ENCODE data around the gene PARP16.

The PARP16 gene

DNA sequence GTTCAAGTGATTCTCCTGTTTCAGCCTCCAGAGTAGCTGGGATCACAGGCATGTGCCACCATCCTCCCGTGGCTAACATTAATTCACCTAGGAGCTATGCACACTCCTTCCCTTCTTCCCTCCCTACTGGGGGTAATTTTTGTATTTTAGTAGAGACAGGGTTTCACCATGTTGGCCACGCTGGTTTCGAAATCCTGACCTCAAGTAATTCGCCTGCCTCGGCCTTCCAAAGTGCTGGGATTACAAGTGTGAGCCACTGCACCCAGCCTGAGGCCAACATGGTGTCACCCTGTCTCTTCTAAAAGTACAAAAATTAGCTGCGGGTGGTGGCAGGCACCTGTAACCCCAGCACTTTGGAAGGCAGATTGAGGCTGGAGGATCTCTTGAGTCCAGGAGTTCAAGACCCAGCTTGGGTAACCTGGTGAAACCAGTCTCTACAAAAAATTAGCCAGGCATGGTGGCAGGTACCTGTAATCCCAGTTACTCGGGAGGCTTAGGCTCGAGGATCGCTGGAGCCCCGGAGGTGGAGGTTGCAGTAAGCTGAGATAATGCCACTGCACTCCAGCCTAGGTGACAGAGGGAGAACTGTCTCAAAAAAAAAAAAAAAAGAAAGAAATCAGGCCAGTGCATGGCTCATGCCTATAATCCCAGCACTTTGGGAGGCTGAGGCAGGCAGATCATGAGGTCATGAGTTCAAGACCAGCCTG, 23.9 kb upstream of the PARP16 start:
- no peak for DNase-seq

DNA sequence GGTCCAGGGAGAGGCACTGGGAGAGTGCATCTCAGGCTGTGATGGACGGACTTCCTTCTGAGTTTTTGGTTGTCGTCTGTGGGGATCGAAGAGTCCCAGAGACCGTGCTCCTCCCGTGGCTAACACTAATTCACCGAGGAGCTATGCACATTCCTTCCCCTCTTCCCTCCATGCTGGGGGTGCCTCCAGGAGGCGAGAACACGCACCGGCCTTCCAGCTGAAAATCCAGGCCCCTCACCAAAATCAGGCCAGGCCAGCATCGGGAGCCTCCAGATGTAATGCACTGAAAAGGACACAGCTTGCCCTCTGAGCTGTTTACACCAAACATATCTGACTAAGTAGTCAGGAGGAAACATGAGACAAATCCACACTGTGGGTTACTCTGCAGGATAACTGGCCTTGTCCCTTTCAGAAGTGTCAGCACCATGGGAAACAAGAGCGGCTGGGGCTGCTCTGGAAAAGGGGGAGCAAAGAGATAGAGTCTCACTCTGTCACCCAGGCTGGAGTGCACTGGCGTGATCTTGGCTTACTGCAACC, 23.3 kb upstream of the PARP16 start:
- DNase-seq = no peak

DNA sequence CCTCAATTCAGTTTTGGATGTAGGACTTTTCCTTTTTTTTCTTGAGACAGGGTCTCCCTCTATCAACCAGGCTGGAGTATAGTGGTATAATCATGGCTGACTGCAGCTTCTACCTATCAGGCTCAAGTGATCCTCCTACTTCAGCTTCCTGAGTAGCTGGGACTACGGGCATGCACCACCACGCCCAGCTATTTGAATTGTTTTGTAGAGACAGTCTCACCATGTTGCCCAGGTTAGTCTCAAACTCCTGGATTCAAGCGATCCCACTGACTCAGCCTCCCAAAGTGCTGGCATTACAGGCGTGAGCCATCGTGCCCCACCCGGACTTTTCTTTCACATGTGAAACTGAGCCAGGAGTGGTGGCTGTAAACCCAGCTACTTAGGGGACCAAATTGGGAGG, 21.3 kb upstream of the PARP16 start:
- no peak for DNase-seq

DNA sequence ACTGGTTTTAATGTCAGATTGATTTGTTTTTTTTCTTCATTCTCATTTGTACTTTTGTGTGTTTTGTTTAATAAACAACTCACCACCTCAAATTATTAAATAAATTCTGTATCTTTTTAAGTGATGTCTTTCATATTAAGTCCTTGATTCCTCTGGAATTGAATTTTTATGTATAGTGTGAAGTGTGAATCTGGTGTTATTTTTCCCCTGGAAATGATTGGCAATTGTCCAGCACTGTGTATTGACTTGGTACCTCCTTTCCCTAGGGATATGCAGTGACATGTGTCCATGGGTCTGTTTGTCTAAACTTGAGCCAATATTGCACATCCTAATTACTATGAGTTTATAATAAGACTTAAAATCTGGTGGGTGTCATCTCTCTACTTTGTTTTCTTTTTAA, 19.9 kb upstream of the PARP16 start:
- DNase-seq = no peak

DNA sequence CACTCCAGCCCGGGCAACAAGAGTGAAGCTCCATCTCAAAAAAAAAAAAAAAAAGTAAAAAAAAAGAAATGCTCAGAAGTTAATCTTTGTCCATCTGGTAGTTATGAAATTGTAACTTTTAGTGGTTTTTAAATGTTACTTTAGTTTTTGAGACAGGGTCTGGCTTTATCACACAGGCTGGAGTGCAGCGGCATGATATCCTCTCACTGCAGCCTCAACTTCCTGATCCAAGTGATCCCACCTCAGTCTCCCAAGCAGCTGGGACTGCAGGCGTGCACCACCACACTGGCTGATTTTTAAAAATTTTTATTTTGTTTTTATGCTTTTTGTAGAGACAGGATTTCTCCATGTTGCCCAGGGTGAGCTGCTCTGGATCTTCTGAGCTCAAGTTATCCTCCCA, 19.1 kb upstream of the PARP16 start:
- no peak for DNase-seq

DNA sequence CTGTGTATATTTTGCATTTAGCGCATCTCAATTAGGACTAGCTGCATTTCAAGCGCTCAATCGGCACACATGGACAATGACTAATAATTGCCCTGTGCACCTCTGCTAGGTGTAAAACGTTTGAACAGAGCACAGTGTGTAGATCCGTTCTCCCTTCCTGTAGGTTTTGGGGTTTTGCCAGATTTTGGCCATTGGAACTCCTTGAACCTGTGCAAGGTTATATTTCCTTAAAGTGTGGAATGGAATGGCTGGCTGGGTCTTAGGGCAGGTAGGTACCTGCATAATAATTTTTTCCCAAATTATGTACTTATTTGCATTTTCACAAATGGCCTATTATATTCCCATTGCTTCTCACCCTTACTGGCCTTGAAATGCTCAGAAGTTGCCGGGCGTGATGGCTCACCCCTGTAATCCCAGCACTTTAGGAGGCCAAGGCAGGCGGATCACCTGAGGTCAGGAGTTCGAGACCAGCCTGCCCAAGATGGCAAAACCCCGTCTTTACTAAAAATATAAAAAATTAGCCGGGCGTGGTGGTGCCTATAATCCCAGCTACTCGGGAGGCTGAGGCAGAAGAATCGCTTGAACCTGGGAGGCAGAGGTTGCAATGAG, 18.6 kb upstream of the PARP16 start:
- DNase-seq = no peak

DNA sequence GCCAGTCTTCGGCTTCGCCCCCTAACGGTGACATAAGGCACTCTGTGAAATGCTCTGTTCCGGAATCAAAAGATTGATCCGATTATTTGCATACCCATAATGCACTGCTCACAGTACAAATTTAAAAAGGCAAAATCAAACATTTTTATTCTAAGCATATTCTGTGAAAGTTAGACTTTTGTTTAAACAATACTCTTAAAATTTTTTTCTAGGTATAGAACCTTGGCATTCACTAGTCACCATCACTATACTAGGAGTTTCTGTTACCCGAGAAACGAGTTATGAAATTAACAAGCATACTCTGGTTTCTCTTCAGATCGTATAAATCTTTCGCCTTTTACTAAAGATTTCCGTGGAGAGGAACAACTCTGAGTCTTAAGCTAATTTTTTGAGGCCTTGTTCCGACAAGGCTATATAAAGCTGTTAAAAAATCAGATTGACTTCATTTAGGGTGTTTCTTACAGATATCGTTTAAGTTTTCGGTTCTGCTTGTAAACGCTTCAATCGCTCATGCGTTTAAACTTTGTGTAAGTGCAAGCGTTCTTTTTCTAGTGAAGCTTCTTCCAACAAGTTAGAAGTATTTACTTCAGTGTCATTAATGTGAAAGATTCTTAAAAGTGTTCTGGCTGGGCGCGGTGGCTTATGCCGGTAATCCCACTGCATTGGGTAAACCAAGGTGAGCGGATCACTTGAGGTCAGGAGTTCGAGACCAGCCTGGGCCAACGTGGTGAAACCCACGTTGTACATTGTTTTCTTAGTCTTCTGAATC, 17.9 kb upstream of the PARP16 start, which contains the start of gene RNU5B-1:
RNU5B-1 (plus strand) TSS at position 297 of the 769 bp plus-strand sequence.
- DNase-seq = peak; percentile 78

DNA sequence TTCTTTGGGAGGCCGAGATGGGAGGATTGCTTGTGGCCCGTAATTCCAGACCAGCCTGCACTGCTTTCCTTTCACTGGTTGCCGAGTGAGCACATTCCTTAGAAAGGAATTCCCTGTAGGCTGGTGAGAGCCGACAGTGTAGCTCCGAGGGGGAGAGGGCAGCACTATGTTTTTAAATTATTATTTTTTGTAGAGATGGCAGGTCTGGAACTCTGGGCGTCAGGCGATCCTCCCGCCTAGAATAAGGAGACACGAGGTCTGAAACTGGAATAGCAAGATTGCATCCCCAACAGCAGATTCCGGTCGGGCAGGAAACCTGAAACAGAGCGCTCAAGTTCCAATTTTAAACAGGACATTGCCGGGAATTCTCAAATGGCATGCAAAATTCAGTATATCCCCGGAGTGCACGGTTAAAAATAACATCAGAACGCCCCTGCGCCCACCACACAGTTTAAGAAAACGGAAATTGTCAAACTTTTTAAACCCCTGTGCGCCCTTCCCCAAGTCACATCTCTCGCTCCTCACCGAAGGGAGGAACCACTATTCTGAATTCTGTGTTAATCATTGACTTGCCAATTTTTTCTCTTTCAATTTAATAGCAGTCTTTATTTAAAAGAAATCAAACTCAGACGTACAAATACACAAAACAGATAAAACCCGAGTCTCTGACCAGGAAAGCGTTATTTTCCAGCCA, 17.2 kb upstream of the PARP16 start:
- DNase-seq = no peak

DNA sequence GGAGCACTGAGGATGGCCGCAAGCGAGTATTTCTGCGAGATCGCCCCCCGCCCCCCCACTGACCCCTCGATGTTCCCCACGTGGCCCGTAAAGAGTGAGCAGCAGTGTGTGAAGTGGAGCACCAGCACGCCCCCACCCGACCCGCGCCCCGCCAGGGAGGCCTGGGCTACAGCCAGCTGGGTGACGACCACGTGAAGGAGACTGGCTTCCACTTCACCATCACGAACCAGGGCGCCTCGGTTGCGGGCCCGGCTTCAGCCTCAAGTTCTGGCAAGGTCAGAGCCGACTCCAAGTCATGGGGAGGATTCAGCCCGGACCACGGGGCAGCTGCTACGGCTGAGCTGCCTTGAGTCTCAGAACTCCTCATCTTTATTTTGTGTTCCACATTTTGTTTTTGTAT, 15.4 kb upstream of the PARP16 start:
- DNase-seq = no peak

DNA sequence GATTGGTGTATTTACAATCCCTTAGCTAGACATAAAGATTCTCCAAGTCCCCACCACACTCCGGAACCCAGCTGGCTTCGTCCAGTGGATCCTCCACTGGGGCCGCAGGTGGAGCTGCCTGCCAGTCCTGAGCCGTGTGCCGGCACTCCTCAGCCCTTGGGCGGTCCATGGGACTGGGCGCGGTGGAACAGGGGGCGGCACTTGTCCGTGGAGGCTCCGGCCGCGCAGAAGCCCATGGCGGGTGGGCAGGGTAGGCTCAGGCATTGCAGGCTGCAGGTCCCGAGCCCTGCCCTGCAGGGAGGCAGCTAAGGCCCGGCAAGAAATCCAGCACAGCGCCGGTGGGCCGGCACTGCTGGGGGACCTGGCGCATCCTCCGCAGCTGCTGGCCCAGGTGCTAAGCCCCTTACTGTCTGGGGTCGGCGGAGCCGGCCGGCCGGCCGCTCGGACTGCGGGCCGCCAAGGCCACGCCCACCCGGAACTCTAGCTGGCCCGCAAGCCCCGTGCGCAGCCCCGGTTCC, 14.3 kb upstream of the PARP16 start:
- no peak for DNase-seq

DNA sequence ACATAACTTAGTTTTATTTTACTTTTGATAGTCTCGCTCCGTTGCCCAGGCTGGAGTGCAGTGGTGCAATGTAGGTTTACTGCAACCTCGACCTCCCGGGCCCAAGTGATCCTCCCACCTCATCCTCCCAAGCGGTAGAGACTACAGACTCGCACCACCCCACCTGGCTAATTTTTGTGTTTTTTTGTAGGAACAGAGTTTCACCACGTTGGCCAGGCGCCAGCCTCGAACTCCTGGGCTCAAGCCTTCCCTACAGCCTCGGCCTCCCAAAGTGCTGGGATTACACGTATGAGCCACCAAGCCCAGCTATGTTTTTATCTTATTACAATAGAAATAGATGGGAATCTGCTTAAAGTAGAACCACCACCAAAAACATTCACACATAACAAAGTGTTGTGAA, 12.0 kb upstream of the PARP16 start:
- DNase-seq = no peak

DNA sequence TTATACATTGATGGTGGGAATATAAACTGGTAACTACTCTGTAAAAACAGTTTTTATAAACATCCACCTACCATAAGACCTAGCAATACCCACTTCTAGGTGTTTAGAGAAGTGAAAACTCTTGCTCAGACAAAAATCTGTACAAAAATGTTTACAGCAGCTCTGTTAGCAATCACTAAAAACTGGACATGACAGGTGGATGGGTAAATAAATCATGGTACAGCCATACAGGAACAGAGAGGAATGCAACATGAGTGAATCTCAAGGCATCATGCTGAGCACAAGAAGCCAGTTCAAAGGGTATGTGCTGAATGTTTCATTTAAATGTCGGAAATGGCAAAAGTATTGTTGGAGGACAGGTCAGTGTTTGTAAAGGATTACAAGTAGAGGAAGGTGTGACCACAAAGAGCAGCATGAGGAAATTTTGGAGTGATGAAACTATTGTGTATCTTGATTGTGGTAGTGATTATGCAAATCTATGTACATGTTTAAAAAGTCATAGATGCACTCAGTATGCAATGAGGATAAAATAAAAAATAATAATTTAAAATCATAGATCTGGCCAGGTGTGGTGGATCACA, 6.3 kb upstream of the PARP16 start:
- no peak for DNase-seq

DNA sequence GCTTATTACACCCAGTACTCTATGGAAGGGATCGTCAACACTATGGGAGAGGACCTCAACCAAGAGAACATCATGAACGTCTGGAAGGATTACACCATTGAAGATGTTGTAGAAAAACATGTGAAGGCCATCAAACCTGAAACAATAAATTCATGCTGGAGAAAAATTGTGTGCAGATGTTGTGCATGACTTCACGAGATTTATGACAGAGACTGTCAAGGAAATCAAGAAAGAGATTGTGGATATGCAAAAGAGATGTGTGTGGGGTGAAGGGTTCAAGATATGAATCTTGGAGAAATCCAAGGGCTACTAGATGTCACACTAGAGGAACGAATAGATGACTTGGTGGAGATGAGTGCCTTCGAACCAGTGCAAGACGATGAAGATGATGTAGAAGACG, 3.5 kb upstream of the PARP16 start:
- DNase-seq = no peak

DNA sequence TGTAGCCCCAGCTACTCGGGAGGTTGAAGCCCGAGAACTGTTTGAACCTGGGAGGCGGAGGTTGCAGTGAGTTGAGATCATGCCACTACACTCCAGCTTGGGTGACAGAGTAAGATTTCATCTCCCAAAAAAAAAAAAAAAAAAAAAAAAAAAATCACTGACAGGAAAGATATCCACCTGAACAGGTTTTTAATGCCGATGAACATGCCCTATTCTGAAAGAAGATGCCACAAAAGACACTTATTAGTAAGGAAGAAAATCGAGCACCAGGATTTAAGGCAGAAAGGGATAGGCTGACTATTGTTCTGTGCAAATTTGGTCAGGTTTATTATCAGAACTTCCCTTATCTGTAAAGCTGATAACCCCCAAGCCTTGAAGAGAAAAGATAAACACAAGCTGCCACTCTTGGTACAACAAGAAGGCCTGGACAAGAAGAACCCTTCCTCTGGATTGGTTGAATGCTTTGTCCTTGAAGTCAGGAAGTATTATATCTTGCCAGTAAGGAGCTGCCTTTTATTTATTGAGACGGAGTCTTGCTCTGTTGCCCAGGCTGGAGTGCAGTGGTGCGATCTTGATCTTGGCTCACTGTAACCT, 2.7 kb upstream of the PARP16 start:
- no peak for DNase-seq

DNA sequence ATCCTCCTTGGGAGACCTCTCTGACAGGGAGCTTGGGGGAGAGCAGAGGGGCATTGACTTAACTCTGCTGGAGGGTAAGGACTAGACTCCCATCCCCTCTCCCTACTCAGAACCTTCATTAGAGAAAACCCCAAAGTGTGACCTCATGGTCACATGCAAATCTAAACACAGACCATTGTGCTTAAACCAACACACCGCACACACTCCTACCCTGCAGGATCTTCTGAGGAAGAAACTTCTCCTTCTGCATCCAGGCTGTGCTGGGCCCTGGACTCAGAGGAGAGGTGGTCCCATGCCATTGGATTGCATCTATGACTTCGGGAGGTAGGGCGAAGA, 805 bp upstream of the PARP16 start:
- no peak for DNase-seq

DNA sequence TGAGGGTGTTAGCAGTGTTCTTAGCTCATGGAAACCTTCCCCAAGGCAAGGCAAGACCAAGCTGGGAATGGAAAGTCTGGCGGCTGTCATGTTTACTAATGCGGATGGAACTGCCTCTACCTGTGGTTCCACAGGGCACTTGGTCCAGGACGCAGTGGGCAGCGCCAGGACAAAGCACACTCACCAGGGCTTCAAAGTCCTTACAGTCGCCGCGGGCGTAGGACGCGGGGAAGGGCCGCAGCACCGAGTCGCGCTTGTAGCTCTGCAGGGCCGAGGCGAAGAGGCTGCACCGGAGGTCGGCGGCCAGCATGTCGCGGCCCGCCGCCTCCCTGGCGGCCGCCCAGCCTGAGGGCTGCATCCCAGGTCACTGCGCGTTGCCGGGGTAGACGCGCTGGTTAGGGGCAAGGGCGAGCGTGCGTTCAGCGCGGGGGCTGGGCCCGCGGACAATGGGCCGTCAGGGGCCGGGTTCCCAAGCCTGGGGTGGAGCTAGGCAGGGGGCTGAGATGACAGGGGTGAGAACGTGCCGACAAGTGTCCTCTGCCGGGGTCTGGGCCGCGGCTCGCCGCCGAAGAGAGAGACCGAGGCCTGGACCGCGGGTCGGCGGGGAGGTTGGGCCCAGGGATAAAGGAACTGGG, 497 bp downstream of the PARP16 start:
- no peak for DNase-seq

DNA sequence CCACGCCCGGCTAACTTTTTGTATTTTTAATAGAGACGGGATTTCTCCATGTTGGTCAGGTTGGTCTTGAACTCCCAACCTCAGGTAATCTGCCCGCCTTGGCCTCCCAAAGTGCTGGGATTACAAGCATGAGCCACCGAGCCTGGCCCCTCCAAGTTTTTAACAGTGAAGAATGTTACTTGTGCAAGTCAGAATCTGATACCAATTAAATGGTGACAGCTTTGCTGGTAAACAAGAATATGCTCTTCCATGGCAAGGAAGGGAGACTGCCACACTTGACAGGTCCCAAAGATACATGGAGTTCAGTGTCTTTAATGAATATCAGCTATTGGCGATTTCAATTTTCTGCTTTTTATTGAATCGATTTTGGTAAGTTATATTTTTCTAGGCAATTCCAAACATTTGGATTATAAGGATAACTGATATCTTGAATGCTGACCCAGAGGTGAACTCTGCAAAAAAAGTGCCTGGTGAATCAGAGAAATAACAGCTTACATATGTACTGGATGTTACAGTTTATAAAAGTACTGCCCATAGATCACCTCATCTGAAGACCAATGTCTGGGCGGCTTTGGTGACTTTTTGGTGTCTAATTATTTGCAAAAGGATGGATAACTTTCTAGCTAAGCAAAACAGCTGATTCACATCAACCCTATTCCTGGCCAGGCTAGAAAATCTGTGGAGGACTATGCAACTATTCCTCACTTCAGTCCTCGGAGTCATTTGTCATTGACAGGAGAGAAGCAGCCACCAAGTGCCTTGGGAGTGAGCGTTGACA, 1.2 kb downstream of the PARP16 start:
- DNase-seq = no peak

DNA sequence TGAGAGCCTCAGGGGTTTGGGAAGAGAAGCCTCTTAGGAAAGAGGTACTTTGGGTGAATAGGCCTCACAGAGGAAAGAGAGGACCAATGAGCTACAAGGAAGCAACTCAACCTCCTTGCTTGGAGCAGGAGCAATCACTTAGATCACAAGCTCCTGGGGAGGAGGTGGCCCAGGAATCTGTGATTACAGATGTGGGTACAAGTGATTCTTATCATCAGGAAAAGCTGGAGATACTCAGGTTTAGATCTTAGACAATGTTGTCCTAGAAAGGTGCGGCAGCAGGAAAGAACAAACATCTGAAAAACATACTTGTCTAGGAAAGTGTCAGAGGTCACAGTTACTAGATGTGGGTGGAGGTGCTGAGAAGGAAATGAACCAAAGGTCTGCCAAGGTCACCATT, 8.2 kb downstream of the PARP16 start:
- DNase-seq = no peak

DNA sequence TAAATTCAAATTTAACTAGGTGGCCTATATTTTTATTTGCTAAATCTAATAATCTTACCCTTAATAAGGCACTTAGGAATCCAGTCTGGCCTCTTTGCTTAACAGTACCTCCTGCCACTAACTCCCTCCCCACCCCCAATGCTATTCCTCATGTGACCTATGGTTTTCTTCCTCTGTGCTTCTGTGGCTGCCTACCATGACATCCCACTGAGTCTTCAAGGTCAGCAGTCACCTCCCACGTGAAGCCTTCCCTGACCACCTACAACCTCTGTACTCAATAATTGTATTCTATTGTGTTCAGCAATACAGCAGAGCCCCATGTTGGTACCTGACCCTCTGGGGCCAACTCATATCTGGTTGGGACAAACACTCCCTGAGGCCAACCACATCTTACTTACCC, 9.7 kb downstream of the PARP16 start:
- DNase-seq = no peak

DNA sequence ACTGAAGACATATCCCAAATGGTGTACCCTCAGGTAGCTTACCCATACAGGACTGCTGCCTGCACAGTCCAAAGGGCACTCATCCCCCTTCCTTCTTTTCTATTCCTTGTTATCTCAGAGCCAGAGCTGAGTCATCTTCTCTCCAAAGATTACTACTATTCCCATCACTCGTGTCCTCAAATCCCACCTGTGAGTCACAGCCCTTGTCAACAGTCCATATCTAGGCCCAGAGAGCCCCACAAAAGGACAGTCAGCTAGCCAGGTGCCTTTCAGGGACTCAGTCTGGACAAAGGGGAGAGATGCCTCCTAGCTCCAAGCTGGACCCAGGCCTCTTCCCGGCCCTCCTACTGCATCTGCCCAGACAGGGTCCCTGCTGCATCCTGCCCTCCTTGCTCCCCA, 11.0 kb downstream of the PARP16 start:
- no peak for DNase-seq

DNA sequence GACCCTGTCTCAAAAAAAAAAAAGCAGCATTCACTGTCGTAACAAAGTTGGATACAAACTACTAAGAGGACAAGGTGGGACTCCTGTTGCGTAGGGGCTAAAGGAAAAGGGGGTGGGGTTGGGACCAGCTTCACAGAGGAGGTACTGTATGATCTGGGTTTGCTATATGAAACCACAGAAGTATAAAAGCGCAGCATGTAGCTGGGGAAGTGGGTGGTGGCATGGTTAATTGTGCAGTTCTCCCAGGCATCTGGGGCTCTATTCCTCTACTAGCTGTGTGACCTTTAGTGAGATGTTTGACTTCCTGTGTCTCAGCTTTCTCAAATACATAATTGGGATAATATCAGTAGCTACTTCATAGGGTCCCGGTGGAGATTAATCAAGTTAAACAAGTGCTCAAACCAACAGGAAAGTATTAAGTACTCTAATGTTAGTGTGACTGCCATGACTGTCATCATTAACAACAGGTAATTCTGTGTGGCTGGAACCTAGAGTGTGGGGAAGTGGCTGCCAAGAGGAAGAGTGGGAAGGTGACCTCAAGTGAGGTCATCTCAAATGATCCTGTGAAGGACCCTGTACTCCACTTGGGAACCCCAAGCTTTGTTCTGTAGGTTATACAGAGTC, 11.5 kb downstream of the PARP16 start:
- no peak for DNase-seq

Measured in NCI-H1436 treated with DMSO at 0.1 percent for 48 hours (cell line).